OCI-M2 (cell line): ENCODE data around the gene TNS3.

Source experiments
- DNase-seq: peaks from one replicate; lab custom pipeline; 2025; ENCODE audit not compliant: unreplicated experiment; lab: John Stamatoyannopoulos, UW

The TNS3 gene

DNA sequence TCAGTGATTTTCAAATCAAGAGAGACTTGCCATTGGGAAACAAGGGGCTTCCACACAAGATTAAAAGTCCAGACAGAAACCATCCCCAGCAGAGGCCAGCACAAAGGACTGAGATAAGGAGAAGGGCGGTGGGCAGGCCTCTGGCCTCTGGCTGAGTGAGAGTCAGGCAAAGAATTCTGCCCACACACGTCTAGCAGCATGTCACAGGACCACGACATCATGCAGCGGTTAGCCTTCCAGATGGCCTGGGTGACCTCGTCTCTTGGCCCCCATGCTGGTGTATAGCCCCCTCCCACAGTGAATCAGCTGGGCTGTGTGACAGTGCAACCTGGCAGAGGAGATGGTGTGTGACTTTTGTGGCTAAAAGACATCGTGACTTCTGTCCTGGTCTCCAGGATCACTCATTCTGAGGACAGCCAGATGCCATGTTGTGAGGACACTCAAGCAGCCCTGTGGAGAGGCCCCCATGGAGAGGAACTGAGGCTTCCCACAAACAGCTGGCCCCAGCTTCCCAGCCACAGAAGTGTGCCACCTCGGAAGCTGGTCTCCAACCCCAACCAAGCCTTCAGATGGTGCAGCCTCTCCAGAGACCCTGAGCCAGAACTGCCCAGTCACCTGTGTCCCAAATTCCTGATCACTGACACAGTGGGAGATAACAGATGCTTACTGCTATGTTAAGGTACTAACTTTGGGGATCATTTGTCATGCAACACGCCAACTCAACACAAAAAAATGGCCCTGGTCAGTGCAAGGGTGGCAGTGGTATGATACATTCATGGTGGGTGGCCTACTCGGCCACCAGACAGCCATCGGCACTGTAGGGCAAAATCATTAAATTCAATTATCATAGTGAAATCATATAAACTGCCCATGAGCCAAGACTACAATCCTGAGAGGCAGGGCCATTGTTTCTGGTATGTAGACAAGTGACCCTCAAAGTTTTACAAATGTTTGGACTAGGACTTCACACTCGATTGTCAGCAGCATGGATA, 73.2 kb downstream of the TNS3 start:
- no peak for DNase-seq

DNA sequence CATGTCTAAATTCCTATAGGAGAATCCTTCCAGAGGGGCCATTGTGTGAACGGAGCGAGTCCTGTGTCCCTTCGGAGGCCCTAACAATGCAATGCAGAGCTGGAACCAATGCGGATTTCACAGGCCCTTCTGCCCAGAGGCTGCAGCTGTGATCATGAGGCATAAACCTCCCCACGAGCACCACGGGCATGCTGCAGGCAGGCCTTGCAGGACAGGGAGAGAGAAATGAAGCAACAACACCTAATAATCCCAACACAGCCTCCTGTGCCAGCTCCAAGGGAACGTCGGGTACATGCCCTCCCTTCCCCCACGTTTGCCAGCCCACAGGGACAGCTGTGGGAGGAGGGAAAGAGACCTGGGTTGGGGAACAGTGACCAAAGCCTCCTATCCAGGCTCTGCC, 74.4 kb downstream of the TNS3 start:
- no peak for DNase-seq

DNA sequence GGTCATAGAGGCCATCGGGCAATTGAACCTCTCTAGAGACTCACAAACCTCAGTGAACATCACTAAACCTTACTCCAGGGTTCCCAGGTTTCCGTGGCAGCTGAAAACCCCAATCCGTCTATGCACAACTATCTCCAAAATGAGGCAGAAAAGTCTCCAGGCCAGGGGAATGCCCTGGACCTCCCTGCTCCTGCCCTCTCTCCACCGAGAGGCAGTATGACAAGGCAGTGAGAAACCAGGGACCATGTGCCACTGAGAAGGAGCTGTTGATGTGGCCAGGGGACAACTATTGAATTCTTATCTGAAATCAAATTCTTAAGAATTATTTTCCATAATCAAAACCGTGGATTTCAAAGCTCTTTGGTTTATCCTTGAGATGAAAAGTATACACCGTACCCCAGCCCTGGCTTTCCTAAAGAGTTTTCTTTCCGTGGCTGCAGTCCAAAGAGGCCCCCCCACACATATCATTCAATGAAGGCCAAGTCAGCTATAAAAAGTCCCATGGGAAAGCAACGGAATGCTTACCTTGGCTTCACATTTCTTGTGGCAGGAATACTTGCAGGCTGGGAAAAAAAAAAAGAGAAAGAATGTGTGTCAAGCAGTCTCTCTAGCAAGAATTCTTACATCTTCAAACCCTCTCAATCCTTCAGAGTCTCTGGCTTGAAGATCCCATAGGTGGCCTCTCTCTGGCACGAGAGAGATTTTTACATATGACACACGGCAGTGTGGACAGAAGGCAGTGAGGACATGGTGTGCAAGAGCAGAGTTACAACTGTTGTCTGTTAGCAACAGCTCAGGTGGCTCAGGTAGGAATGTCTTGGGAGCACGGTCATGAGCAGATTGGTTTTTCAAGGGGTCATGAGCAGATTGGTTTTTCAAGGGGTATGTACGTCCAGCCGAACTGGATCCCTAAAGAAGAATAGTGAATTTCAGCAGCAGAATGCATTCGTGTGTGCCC, 75.2 kb downstream of the TNS3 start:
- DNase-seq, result no peak

DNA sequence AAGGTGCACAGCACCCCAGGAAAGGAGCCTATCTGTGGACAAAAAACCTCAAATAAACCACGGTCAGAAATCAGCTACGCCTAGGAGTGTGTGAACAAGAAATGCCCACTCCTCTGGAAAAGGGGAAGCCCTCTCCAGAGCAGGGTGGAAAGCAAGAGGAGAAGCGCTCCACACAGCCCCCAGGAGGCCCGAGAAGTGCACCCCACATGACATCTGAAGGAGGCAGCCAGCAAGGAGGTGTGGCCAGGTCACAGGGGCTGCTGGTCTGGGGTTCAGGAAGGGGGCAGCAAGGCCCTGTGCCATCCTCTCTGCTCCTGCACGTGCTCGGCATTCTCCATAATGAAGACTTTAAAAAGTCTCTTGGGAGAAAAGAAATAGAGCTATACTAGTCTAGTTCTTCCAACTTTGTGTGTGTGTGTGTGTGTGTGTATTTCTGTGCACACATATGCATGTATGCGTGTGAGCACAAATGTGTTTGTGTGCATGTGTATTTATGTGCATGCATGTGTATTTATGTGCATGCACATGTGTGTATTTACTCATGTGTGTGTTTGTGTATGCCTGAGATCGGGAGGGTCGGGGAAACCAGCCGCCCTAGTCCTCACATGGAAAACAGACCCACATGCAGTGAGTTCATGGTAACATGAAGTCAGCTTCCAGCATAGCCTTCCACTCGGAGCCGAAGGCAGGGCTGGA, 76.5 kb downstream of the TNS3 start:
- DNase-seq, result no peak

DNA sequence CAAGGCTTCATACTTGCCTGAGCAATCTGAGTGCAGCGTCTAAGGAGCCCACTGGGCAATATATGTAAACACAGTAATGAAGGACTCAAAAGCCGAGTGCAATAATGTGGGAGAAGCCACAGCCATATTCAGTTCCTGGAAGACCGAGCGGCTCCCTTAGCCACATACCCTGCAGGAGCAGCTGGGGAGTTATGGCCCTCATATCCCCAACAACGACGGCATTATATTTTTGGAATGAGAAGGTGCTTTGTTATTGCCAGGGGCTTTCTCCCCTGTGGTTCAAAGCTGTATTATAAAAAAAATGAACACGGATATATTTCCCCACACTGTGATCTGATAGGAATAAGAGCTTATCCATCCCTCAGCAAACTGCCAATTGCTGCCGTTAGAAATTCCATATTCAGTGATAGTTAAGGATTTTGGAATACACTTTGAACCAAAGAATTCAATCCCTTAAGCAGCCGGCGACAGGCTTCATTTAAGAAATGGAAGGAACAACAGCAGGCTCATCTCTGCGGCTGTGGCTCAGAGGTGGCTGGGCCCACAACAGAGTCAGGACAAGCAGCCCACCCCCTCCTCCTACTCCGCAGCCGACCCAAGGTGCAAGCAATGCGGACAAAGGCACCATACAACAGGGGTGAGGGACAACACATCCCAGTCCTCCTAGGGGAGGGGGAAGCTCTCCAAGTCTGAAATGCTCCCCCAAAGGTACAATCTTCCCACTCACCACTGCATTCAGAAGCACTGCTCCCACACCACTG, 77.2 kb downstream of the TNS3 start:
- DNase-seq, result no peak

DNA sequence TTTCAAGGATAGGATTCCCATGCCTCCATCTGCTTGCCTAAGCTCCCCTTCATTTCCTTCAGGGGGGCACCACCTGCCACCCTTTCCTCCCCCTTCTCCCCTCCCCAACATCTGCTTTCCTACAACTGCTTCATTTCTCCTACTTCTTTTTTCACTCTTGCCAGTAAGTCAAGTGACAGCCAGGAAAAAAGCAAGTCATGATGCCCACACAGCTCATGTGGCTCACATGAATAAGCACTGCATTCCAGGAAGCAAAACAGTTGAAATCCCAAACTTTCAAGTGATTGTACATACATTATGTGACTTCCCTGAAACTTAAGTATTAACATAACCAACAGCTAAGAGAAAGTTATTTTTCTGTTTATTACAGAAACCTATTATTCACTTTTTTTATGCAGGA, 78.6 kb downstream of the TNS3 start:
- DNase-seq, result no peak

DNA sequence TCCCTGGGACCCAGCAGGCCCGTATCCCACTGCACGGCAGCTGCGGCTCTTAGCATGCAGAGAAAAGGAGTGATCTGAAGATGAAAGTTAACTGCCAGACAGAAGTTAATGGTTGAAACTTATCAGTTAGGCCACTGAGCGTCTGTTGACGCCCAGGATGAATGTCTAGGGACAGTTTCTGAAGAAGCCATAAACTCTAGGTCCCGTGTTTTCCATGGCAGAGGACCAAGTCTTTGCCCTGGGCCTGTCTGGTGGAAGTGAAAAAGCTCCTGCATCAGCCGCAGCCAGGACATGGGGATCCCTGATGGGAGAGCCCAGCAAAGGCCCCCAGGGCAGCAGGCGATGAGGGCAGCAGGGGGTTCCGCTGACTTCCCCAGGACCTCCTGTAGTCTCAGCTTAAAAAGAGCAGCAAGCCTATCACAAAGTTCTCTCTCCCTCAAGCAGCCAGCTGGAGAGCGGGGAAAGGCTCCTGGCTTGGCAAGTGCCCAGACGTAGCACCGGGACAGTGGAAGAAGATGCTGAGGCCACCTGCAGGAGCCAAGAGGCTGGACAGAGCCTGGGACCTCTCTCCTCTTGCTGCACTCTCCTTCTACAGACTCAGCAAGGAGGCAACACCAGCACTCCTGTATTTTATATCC, 79.6 kb downstream of the TNS3 start:
- no peak for DNase-seq

DNA sequence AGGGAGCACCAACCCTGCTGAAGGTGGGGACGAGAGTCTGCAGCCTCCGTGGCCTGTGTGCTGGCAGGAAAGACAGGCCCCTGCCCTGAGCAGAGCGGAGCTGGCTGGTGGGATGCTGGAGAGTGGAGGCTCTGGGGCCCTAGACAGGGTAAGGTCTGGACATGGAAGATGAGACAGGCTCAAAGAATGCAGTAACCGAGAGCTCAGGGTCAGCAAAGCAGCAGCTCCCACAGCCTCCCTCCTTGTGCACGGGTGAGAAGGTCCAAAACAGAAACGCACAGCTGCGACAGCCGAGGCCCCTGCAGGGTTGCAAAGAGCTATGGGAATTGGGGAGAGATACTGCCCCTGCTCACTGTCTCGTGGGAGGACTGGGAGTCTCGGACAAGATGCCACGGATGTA, 80.5 kb downstream of the TNS3 start:
- no peak for DNase-seq

DNA sequence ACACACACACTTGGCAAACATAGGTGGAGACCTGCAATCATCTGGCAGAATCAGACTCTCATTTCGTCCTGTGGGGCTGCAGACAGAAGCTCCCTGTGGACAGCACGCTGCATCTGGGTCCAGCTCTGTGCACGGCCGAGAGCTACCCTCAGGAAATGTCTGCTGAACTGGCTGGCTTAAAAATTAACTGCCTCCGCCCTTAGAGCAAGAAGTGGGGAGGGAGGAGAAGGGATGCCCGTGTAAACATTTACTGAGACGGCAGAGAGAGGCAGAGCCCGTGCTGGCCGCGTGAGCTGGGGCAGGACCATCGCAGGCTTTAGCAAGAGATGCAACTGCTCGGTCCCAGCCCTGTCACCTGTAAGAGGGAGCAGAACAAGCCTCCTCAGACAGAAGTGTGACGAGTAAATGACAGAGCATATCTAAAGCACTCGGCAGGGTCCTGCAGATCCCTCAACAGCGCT, 81.8 kb downstream of the TNS3 start:
- no peak for DNase-seq

DNA sequence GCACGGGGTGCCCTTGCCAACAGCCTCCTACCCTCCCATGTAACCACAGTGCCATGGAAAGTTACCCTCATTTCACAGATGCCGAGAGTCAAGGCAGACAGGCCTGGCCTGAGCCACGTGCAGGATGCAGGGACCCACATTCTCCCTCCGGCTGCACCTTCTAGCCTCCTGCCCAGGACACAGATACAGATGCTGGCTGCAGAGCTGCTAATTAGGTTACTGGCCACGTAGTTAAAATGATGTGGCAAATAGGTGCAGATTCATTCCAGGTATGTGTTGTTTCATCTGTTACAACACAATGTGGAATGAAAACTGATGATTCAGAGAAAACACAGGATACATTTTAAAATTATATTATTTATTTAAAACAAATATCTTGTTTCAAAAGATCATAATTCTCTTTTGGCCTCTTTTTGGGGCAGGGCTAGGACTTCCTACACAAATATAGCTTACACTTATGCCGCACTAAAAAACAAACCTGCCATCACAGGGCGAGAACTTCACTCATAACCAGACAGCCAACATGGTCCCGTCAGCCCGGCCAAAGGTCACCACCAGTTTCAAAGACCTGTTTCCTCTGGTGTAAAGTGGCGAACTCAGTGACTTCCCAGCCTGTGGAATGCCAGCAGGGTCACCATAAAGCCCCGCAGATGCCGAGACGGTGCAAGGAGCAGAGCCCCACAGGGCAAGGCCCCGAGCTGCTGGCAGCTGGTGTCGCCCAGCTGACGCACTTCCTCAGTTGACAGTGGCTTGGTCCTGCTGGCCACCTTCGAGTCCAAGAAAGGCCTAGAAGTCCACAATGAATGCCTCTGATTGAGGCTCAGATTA, 83.5 kb downstream of the TNS3 start:
- no peak for DNase-seq

DNA sequence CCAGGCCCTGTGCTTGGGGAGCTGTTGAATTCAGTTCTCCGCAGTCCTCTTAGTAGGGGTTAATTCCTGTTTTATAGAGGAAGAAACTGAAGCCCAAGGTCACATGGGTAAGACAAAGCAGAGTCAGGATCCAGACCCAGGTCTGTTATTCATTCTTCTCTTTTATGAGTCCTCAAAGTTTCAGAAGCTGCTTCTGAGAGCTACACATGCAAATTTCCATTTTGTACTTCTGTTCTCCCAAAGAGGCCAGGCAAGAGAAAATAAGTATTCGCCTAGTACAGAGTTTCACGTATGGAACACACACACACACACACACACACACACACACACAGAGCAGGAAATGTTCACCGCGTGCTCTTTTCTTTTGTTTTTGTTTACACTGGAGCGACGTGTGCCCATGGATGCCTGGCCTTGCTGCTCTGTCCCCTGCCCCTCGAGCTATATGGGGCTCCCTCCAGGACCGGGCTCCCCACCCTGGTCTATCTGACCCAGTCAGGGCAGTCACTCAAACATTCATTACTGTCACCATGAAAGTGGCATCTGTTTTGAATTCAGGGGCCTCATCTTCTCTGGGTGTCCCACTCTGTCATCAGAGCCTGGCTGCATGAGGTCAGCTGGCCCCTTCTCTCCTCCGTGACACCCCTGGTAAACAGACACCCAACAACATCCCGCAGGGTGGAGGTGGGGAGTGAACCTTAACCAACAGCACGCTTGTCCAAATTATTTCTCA, 84.4 kb downstream of the TNS3 start:
- DNase-seq, result no peak

DNA sequence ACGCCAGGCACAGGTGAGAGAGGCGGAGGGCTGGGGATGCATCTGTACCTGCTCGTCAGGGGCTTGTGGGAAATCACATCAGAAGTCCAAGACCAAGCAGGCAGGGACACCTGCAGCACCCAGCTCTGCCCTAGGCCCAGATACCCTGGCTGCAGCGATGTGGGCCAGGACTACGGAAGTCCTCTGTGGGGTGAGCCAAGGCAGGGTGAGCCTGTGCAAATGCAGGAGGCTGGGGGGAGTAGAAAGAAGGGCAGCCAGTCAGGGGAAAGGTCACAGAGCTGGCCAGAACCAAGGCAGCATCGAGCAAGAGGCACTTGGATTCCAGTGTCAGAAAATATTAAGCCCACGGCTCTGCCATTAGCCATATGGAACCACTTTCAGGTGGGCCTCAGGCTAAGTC, 85.2 kb downstream of the TNS3 start:
- DNase-seq, result no peak

DNA sequence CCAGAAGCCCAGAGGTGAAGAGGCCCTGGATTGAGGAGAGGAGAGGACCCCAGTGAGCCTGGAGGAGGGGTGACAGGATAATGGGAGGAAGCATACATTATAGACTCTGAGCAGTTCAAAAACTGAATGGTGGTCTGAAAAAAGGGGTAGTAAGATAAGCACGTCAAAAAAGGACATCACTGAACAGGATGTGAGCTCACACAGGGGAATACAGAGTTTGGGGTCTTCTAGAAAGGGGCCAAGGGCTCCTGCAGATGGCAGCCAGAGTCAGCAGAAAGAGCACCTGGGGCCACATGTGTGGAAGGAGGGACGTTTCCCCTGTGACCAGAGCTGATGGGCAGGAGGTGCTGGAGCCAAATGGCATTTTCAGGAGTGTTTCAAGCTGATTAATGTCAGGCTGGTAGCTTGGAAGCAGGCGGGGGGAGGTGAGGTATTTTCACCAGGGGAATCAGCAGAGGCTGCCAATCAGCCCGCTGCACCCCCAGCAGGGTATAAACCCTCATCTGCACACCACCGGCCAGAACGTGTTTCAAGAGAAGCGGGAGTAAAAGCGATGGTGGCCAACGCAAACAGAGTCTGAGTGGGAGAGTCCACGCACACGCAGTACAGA, 85.8 kb downstream of the TNS3 start:
- DNase-seq, result no peak

DNA sequence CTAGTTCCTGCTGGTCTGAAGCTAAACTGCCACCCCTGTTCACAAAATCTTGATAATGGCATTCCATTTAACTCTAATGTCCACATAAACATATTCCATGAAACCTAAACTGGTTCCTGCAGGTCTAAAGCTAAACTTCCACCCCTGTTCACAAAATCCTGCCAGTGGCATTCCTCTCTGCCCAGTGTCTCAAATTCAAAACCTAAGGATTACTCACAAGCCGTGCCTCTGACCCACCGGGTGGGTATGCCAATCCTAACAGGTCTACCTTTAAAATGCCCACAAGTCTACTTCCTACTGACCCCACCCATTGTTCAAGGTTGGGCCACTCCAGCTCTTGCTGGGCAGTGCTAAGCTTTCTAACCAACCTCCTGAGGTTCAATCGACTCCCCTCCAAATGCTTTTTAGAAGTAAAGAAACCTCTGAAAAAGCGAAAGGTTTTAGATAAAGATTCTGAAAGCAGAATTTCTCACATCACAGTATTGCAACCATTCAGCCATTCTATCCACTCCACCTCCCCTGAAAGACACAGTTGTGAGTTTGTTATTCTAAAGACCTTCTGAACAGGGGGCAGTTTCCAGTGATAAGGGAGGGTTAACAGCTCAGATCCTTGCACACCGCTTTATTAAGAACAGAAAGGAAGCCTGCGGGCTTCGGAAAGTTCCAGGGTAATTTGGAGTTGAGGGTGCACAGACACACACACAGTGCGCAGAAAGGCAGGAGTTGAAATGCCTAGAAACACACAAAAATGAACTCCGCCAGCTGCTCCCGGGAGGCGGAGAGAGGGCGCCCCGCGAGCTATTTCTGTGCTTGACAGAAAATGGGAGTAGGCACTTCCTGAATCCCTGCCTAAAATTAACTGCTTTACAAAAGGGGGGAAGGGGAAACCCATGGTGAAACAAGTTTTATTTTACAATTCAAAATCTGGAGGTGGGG, 87.7 kb downstream of the TNS3 start:
- no peak for DNase-seq

DNA sequence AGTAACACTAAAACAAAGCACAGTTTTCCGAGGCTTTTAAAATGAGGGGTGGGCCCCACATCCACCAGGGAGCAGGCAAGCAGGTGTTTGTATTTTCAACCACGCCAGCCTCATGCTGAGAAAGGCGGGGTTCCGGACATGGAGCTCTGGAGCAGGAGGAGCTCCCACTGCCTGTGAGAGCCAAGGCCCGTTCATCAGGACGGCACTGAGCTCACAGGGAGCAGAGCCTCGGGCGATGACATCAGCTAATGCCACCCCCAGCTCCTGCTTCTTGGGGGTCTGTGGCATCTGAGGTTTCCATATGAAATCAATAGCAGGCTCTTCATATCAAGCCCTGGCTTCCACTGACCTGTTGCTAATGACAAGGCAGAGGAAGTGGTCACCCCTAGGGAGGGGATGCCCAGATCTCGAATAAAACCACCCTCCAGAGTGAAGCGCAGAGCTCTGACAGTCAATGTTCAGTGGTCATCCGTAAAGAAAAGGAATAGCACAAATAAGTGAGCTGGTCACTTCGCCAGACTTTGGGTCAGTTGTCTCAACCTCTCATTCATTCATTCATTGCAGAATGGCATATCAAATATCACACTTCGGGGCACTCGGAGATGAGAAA, 89.1 kb downstream of the TNS3 start:
- DNase-seq, result no peak

DNA sequence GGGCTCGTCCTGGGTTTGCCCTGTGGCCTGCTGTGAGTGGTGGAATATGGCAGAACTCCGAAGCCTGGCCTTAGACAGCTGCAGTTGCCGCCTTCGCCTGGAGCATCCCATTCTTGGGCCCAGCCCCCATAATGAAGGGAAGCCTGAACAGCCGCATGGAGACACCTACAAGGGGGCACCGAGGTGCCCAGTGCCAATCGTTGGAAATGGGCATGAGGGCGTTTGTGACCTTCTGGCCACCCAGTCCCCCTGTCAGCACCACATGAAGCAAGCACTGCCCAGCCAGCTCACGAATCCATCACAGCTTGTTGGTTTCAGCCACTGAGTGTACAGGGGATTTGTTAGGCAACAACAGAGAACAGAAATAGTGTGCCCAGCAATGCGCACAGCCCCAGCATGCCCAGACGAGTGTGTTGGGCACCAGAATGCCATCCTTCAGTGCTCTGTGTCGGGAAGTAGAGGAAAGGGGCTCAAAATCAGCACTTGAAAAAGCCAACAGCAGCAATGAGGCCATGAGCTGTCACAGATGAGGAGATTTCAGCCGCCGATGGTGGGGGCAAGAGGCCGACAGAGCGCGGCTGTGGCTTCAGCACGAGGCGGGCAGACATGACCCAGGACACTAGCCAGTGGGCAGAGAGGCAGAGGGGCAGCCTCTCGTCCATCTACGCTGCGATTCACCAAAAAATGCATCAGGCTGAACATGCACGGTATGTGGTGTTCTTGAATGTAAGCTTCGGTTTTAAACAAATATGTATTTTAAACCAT, 91.2 kb downstream of the TNS3 start:
- no peak for DNase-seq
